Lung microvascular endothelial cell (primary cell): ENCODE data around the gene NUP93. TPM values are rescaled to one million over a fixed set of nuclear protein-coding genes. Genes with fewer than 3 reads are reported as not detected.
A peak's percentile ranks its signal among the peaks of the same experiment; 100 is the strongest.
"Not testable (repeated sequence)": the region's sequence is repeated elsewhere in the genome, so short reads cannot be mapped to it uniquely, and the experiment has no call there.

Experiments used
- DNase-seq, 2 donors: peaks; one replicate each; pipeline versions ENCODE4 v3.0.0 to v3.0.0-alpha.2; 2010; ENCODE audit warnings: low read depth in 2 of 2
- total RNA-seq: library from RNA; depleted of rRNA; stranded (reverse); fragments of >200 nt; gene quantifications from 2 replicates; pipeline ENCODE4 v1.2.1, GENCODE V29; 2014

NUP93 gene
- total RNA-seq, 1 donor from 2014 or later = 50.2 TPM

GRCh38 chr16:56866955-56867830 is 137.3 kb downstream of the NUP93 start:
- peak; percentile 67 to 78 for DNase-seq

GRCh38 chr16:56868175-56868574 is 138.2 kb downstream of the NUP93 start:
- DNase-seq = no peak

- DNase-seq = not testable (repeated sequence)
Observed at GRCh38 chr16:56868766-56869165, 138.8 kb downstream of the NUP93 start.

GRCh38 chr16:56869513-56870275 is 139.8 kb downstream of the NUP93 start:
- peak; percentile 36 to 53 for DNase-seq

- no peak for DNase-seq
Observed at GRCh38 chr16:56870276-56870888, 140.5 kb downstream of the NUP93 start.

GRCh38 chr16:56871172-56871593 is 141.3 kb downstream of the NUP93 start:
- DNase-seq = peak; percentile 24 to 35

GRCh38 chr16:56872863-56873391 is 143.0 kb downstream of the NUP93 start:
- no peak for DNase-seq

- DNase-seq = no peak
Observed at GRCh38 chr16:56874800-56875199, 144.9 kb downstream of the NUP93 start.

- DNase-seq = no peak
Observed at GRCh38 chr16:56876048-56876447, 146.1 kb downstream of the NUP93 start.

- no peak for DNase-seq
Observed at GRCh38 chr16:56877486-56878182, 147.7 kb downstream of the NUP93 start.

GRCh38 chr16:56878282-56878854 is 148.4 kb downstream of the NUP93 start:
- DNase-seq = no peak

- DNase-seq = no peak
Observed at GRCh38 chr16:56879276-56879675, 149.3 kb downstream of the NUP93 start.

- no peak for DNase-seq
Observed at GRCh38 chr16:56880176-56880575, 150.2 kb downstream of the NUP93 start.

- no peak for DNase-seq
Observed at GRCh38 chr16:56880685-56881084, 150.8 kb downstream of the NUP93 start.

GRCh38 chr16:56882077-56882800 is 152.3 kb downstream of the NUP93 start:
- DNase-seq = no peak

- no peak for DNase-seq
Observed at GRCh38 chr16:56883586-56883985, 153.7 kb downstream of the NUP93 start.

GRCh38 chr16:56884026-56884582 is 154.2 kb downstream of the NUP93 start:
- no peak for DNase-seq

GRCh38 chr16:56884929-56885328 is 155.0 kb downstream of the NUP93 start:
- not testable (repeated sequence) for DNase-seq

GRCh38 chr16:56885446-56886162 is 155.7 kb downstream of the NUP93 start:
- no peak for DNase-seq
